Lower leg skin (tissue), 4 donors: ENCODE measurements around the gene TLCD1. TPM values are rescaled to one million over a fixed set of nuclear protein-coding genes. Genes with fewer than 3 reads are reported as not detected.

Experiments used
- DNase-seq, 2 donors: peaks; one replicate each; pipeline ENCODE4 v3.0.0-alpha.2; 2019; ENCODE audit warnings: low spot score in 2 of 2
- H3K4me3 ChIP-seq: fragments of 200-600 bp; sonication (generic); 2 replicates; pipeline ENCODE4 v1.5.1; 2017; ENCODE audit warnings: mild to moderate bottlenecking, low read depth; ENCODE audit not compliant: poor library complexity, severe bottlenecking
- CTCF ChIP-seq, 3 donors: fragments of 450-650 bp; IDR thresholded peaks; one replicate each; pipeline ENCODE4 v1.5.1; 2016; ENCODE audit warnings: antibody characterized with exemption in 3 of 3, mild to moderate bottlenecking in 3 of 3, moderate library complexity in 2 of 3
- POLR2A ChIP-seq, 2 donors: fragments of 450-650 bp; IDR thresholded peaks; one replicate each; pipeline ENCODE4 v1.6.1; 2016 to 2017; ENCODE audit warnings: antibody characterized with exemption in 2 of 2, mild to moderate bottlenecking in 1 of 2, moderate library complexity in 1 of 2
- WGBS, 2 donors: methylation state at CpG; one replicate each; pipeline ENCODE4 v1.1.5; 2018; 5-methylcytosine and 5-hydroxymethylcytosine counted together
- intact Hi-C: fragments of 100-400 bp; cut with DNase I; formaldehyde crosslinking; loops from one replicate; pipeline ENCODE4 v1.15.0; 2023; ENCODE audit warnings: low total_unique reads
- total RNA-seq, 4 donors: library from RNA; depleted of rRNA; stranded (reverse); fragments of >200 nt; gene quantifications; one replicate each; pipeline ENCODE4 v1.1.0, GENCODE V29; 2016

Gene TLCD1
- total RNA-seq, 4 donors from 2014 or later, result 9.4 to 33.6 (median 23.5) TPM

GRCh38 chr17:28755486-28755885, 29.5 kb upstream of the TLCD1 start:
- 85 to 96% methylated on average over 7 of the region's 7 CpGs for WGBS, 2 donors
- H3K4me3 ChIP-seq, result no peak overlapping the region
- intact Hi-C loops, result no loop called here
- TF ChIP-seq CTCF (IDR thresholded peaks at IDR 0.05), result no peak
- TF ChIP-seq POLR2A (IDR thresholded peaks at IDR 0.05), result no peak
- DNase-seq, result no peak

- intact Hi-C loops, result no loop called here
- 95% methylated on average over 10 of the region's 10 CpGs for WGBS, 2 donors
- H3K4me3 ChIP-seq, result no peak overlapping the region
- no peak for TF ChIP-seq POLR2A (IDR thresholded peaks at IDR 0.05)
- no peak for TF ChIP-seq CTCF (IDR thresholded peaks at IDR 0.05)
- DNase-seq, result no peak
Measured at GRCh38 chr17:28751600-28752366, 25.8 kb upstream of the TLCD1 start.

GRCh38 chr17:28750178-28751047, 24.4 kb upstream of the TLCD1 start:
- peak; percentile 13 to 99 (median 75) for TF ChIP-seq CTCF (IDR thresholded peaks at IDR 0.05)
- TF ChIP-seq POLR2A (IDR thresholded peaks at IDR 0.05), result no peak
- intact Hi-C loops, result no loop called here
- 29 to 36% methylated on average over 20 of the region's 20 CpGs for WGBS, 2 donors
- H3K4me3 ChIP-seq, result no peak overlapping the region
- DNase-seq, result peak; percentile 91 to 98

- no peak for TF ChIP-seq POLR2A (IDR thresholded peaks at IDR 0.05)
- no peak for TF ChIP-seq CTCF (IDR thresholded peaks at IDR 0.05)
- DNase-seq, result peak in 1 of 2 donors; percentile 86
- no peak overlapping the region for H3K4me3 ChIP-seq
- 59% methylated on average over 11 of the region's 11 CpGs for WGBS, 2 donors
- intact Hi-C loops, result no loop called here
Measured at GRCh38 chr17:28749516-28750177, 23.6 kb upstream of the TLCD1 start.

GRCh38 chr17:28748852-28749515, 23.0 kb upstream of the TLCD1 start:
- peak in 1 of 2 donors; percentile 84 for DNase-seq
- TF ChIP-seq POLR2A (IDR thresholded peaks at IDR 0.05) (no peak), CTCF (IDR thresholded peaks at IDR 0.05) (no peak)
- intact Hi-C loops, result no loop called here
- no peak overlapping the region for H3K4me3 ChIP-seq
- 77 to 79% methylated on average over 18 of the region's 18 CpGs for WGBS, 2 donors
